Ovary (tissue), 3 donors: Measurements from ENCODE around the gene CDH22.

Experiments used
- CTCF ChIP-seq, 3 donors: fragments of 450-650 bp in 2 of 3; fragments of 200-600 bp in 1 of 3; IDR thresholded peaks; one replicate each; pipeline versions ENCODE4 v1.5.1 to v1.8.0; 2016 to 2022; ENCODE audit warnings: antibody characterized with exemption in 3 of 3, mild to moderate bottlenecking in 1 of 3
- POLR2A ChIP-seq: fragments of 450-650 bp; IDR thresholded peaks from one replicate; pipeline ENCODE4 v1.6.1; 2017; ENCODE audit warnings: antibody characterized with exemption, mild to moderate bottlenecking, moderate library complexity
- donor health status: DM: no; HTN: no; CAD: no.

- TF ChIP-seq CTCF (IDR thresholded peaks at IDR 0.05) (no peak), POLR2A (no peak)
Observed at GRCh38 chr20:46175127-46175494, 133.2 kb downstream of the CDH22 start.
